Measurements from ENCODE around the gene CBX8. TPM values are rescaled to one million over a fixed set of nuclear protein-coding genes. Genes with fewer than 3 reads are reported as not detected.

CBX8 gene
- total RNA-seq, 1 donor from 2014 or later = 9.4 TPM

- Mint-ChIP-seq H3K4me1 (peaks cover 20% of the 10 kb centered on the region), H3K36me3 (ENCODE audit: low read depth) (peaks cover 22% of the 10 kb centered on the region), H3K27ac (no peak overlapping the region), H3K27me3 (peaks cover 37% of the 10 kb centered on the region), H3K9me3 (peaks cover 4% of the 10 kb centered on the region), H3K4me3 (no peak overlapping the region)
- DNase-seq = no peak
- intact Hi-C loops (cut with micrococcal nuclease) = loop anchor here (5.0 kb wide), 3 partner anchors 48 to 242 kb away; partner anchors contain the start of genes CCDC40 and TBC1D16
Observed at GRCh38 chr17:79794659-79795511, 2.0 kb downstream of the CBX8 start.

GRCh38 chr17:79793924-79794304 is 3.0 kb downstream of the CBX8 start:
- H3K27me3 Mint-ChIP-seq = peaks cover 36% of the 10 kb centered on the region
- H3K9me3 Mint-ChIP-seq = peaks cover 4% of the 10 kb centered on the region
- H3K27ac Mint-ChIP-seq = no peak overlapping the region
- no peak for DNase-seq
- intact Hi-C loops (cut with micrococcal nuclease) = loop anchor here (5.0 kb wide), 1 partner anchor 47 kb away; no protein-coding TSS in a partner anchor
- H3K4me3 Mint-ChIP-seq = no peak overlapping the region
- H3K4me1 Mint-ChIP-seq = peaks cover 14% of the 10 kb centered on the region
- peaks cover 16% of the 10 kb centered on the region for H3K36me3 Mint-ChIP-seq (ENCODE audit: low read depth)

GRCh38 chr17:79792984-79793923 is 3.6 kb downstream of the CBX8 start:
- no peak overlapping the region for H3K4me3 Mint-ChIP-seq
- intact Hi-C loops (cut with micrococcal nuclease) = loop anchor here (5.0 kb wide), 1 partner anchor 46 kb away; no protein-coding TSS in a partner anchor
- DNase-seq = no peak
- H3K27me3 Mint-ChIP-seq = peaks cover 37% of the 10 kb centered on the region
- H3K4me1 Mint-ChIP-seq = peaks cover 12% of the 10 kb centered on the region
- H3K27ac Mint-ChIP-seq = no peak overlapping the region
- peaks cover 14% of the 10 kb centered on the region for H3K36me3 Mint-ChIP-seq (ENCODE audit: low read depth)
- no peaks in the 10 kb centered on the region for H3K9me3 Mint-ChIP-seq

GRCh38 chr17:79792341-79792871 is 4.5 kb downstream of the CBX8 start:
- Mint-ChIP-seq H3K27ac (no peak overlapping the region), H3K9me3 (no peaks in the 10 kb centered on the region), H3K4me1 (peaks cover 12% of the 10 kb centered on the region), H3K27me3 (peaks cover 46% of the 10 kb centered on the region), H3K4me3 (no peak overlapping the region), H3K36me3 (ENCODE audit: low read depth) (peaks cover 14% of the 10 kb centered on the region)
- intact Hi-C loops (cut with micrococcal nuclease) = loop anchor here (5.0 kb wide), 1 partner anchor 45 kb away; no protein-coding TSS in a partner anchor
- no peak for DNase-seq

- no peak overlapping the region for H3K27ac Mint-ChIP-seq
- no peaks in the 10 kb centered on the region for H3K9me3 Mint-ChIP-seq
- intact Hi-C loops (cut with micrococcal nuclease) = loop anchor here (5.0 kb wide), 1 partner anchor 44 kb away; no protein-coding TSS in a partner anchor
- no peak for DNase-seq
- no peak overlapping the region for H3K4me3 Mint-ChIP-seq
- peaks cover 9% of the 10 kb centered on the region for H3K4me1 Mint-ChIP-seq
- peaks cover 50% of the 10 kb centered on the region for H3K27me3 Mint-ChIP-seq
- H3K36me3 Mint-ChIP-seq (ENCODE audit: low read depth) = peaks cover 14% of the 10 kb centered on the region
Observed at GRCh38 chr17:79791735-79792161, 5.1 kb downstream of the CBX8 start.

- Mint-ChIP-seq H3K27ac (no peak overlapping the region), H3K9me3 (no peaks in the 10 kb centered on the region), H3K27me3 (peaks cover 54% of the 10 kb centered on the region), H3K4me3 (no peak overlapping the region), H3K4me1 (peaks cover 6% of the 10 kb centered on the region), H3K36me3 (ENCODE audit: low read depth) (peaks cover 13% of the 10 kb centered on the region)
- intact Hi-C loops (cut with micrococcal nuclease) = loop anchor here (5.0 kb wide), 1 partner anchor 44 kb away; no protein-coding TSS in a partner anchor
- DNase-seq = no peak
Observed at GRCh38 chr17:79790805-79791734, 5.8 kb downstream of the CBX8 start.

- Mint-ChIP-seq H3K27me3 (peaks cover 54% of the 10 kb centered on the region), H3K4me3 (no peak overlapping the region), H3K27ac (no peak overlapping the region), H3K9me3 (no peaks in the 10 kb centered on the region), H3K4me1 (no peaks in the 10 kb centered on the region), H3K36me3 (ENCODE audit: low read depth) (peaks cover 7% of the 10 kb centered on the region)
- intact Hi-C loops (cut with micrococcal nuclease) = loop anchor here (5.0 kb wide), 1 partner anchor 43 kb away; no protein-coding TSS in a partner anchor
- peak; percentile 79 for DNase-seq
Observed at GRCh38 chr17:79789943-79790804, 6.7 kb downstream of the CBX8 start.

- Mint-ChIP-seq H3K27ac (peak overlapping the region; percentile 25), H3K4me1 (no peaks in the 10 kb centered on the region), H3K27me3 (peaks cover 52% of the 10 kb centered on the region), H3K36me3 (ENCODE audit: low read depth) (peaks cover 4% of the 10 kb centered on the region), H3K4me3 (no peak overlapping the region), H3K9me3 (no peaks in the 10 kb centered on the region)
- DNase-seq = no peak
- intact Hi-C loops (cut with micrococcal nuclease) = no loop called here
Observed at GRCh38 chr17:79788989-79789942, 7.6 kb downstream of the CBX8 start.

GRCh38 chr17:79788455-79788854 is 8.4 kb downstream of the CBX8 start:
- no peak for DNase-seq
- no peaks in the 10 kb centered on the region for H3K9me3 Mint-ChIP-seq
- intact Hi-C loops (cut with micrococcal nuclease) = no loop called here
- no peaks in the 10 kb centered on the region for H3K4me1 Mint-ChIP-seq
- H3K27me3 Mint-ChIP-seq = peaks cover 49% of the 10 kb centered on the region
- no peak overlapping the region for H3K4me3 Mint-ChIP-seq
- no peak overlapping the region for H3K27ac Mint-ChIP-seq
- H3K36me3 Mint-ChIP-seq (ENCODE audit: low read depth) = no peaks in the 10 kb centered on the region

- Mint-ChIP-seq H3K36me3 (ENCODE audit: low read depth) (no peaks in the 10 kb centered on the region), H3K4me3 (no peak overlapping the region), H3K4me1 (no peaks in the 10 kb centered on the region), H3K27ac (no peak overlapping the region), H3K27me3 (peaks cover 46% of the 10 kb centered on the region), H3K9me3 (no peaks in the 10 kb centered on the region)
- DNase-seq = no peak
- intact Hi-C loops (cut with micrococcal nuclease) = no loop called here
Observed at GRCh38 chr17:79786930-79787643, 9.8 kb downstream of the CBX8 start.

All from activated CD4-positive, alpha-beta T cell treated with anti-CD3 and anti-CD28 coated beads, Interleukin-2, amount 10 ng/mL, durations not matched to agents 24 days and 14 days (primary cell).